ENCODE data around the gene TMEM250.

Gene TMEM250

GRCh38 chr9:136083558-136084062, 35.1 kb downstream of the TMEM250 start:
- in situ Hi-C loops (cut with HindIII; ENCODE audit: low pct_unique_long_range_greater_than_20kb, low sequenced_read_pairs), result no loop called here
- no peak for DNase-seq (ENCODE audit: low read depth in 1 of 2, low spot score in 1 of 2)
- TF ChIP-seq JUND (IDR thresholded peaks at IDR 0.05; ENCODE audit: low read depth), result no peak

- no peak for DNase-seq (ENCODE audit: low read depth in 1 of 2, low spot score in 1 of 2)
- TF ChIP-seq JUND (IDR thresholded peaks at IDR 0.05; ENCODE audit: low read depth), result no peak
- in situ Hi-C loops (cut with HindIII; ENCODE audit: low pct_unique_long_range_greater_than_20kb, low sequenced_read_pairs), result no loop called here
These were observed 35.9 kb downstream of the TMEM250 start for GRCh38 chr9:136082496-136083361.

- no peak for TF ChIP-seq JUND (IDR thresholded peaks at IDR 0.05; ENCODE audit: low read depth)
- in situ Hi-C loops (cut with HindIII; ENCODE audit: low pct_unique_long_range_greater_than_20kb, low sequenced_read_pairs), result no loop called here
These were observed 36.7 kb downstream of the TMEM250 start for GRCh38 chr9:136081826-136082495.

GRCh38 chr9:136081113-136081825, 37.4 kb downstream of the TMEM250 start:
- no peak for TF ChIP-seq JUND (IDR thresholded peaks at IDR 0.05; ENCODE audit: low read depth)
- DNase-seq (ENCODE audit: low read depth in 1 of 2, low spot score in 1 of 2), result no peak
- in situ Hi-C loops (cut with HindIII; ENCODE audit: low pct_unique_long_range_greater_than_20kb, low sequenced_read_pairs), result no loop called here

More at GRCh38 chr9:136081826-136082495, 36.7 kb downstream of the TMEM250 start:
- DNase-seq (ENCODE audit: low read depth in 1 of 2, low spot score in 1 of 2), result no peak

- in situ Hi-C loops (cut with HindIII; ENCODE audit: low pct_unique_long_range_greater_than_20kb, low sequenced_read_pairs), result no loop called here
- no peak for TF ChIP-seq JUND (IDR thresholded peaks at IDR 0.05; ENCODE audit: low read depth)
- no peak for DNase-seq (ENCODE audit: low read depth in 1 of 2, low spot score in 1 of 2)
These were observed 38.0 kb downstream of the TMEM250 start for GRCh38 chr9:136080716-136081112.

- in situ Hi-C loops (cut with HindIII; ENCODE audit: low pct_unique_long_range_greater_than_20kb, low sequenced_read_pairs), result no loop called here
- TF ChIP-seq JUND (IDR thresholded peaks at IDR 0.05; ENCODE audit: low read depth), result no peak
- no peak for DNase-seq (ENCODE audit: low read depth in 1 of 2, low spot score in 1 of 2)
These were observed 38.8 kb downstream of the TMEM250 start for GRCh38 chr9:136079916-136080246.

GRCh38 chr9:136079211-136079915, 39.3 kb downstream of the TMEM250 start:
- in situ Hi-C loops (cut with HindIII; ENCODE audit: low pct_unique_long_range_greater_than_20kb, low sequenced_read_pairs), result no loop called here
- no peak for DNase-seq (ENCODE audit: low read depth in 1 of 2, low spot score in 1 of 2)
- no peak for TF ChIP-seq JUND (IDR thresholded peaks at IDR 0.05; ENCODE audit: low read depth)

- in situ Hi-C loops (cut with HindIII; ENCODE audit: low pct_unique_long_range_greater_than_20kb, low sequenced_read_pairs), result no loop called here
- no peak for DNase-seq (ENCODE audit: low read depth in 1 of 2, low spot score in 1 of 2)
- TF ChIP-seq JUND (IDR thresholded peaks at IDR 0.05; ENCODE audit: low read depth), result no peak
These were observed 40.1 kb downstream of the TMEM250 start for GRCh38 chr9:136078498-136079011.

- DNase-seq (ENCODE audit: low read depth in 1 of 2, low spot score in 1 of 2), result no peak
- in situ Hi-C loops (cut with HindIII; ENCODE audit: low pct_unique_long_range_greater_than_20kb, low sequenced_read_pairs), result no loop called here
- no peak for TF ChIP-seq JUND (IDR thresholded peaks at IDR 0.05; ENCODE audit: low read depth)
These were observed 40.7 kb downstream of the TMEM250 start for GRCh38 chr9:136078024-136078423.

GRCh38 chr9:136077491-136077890, 41.2 kb downstream of the TMEM250 start:
- in situ Hi-C loops (cut with HindIII; ENCODE audit: low pct_unique_long_range_greater_than_20kb, low sequenced_read_pairs), result no loop called here
- no peak for TF ChIP-seq JUND (IDR thresholded peaks at IDR 0.05; ENCODE audit: low read depth)
- no peak for DNase-seq (ENCODE audit: low read depth in 1 of 2, low spot score in 1 of 2)

GRCh38 chr9:136075881-136076678, 42.6 kb downstream of the TMEM250 start:
- DNase-seq (ENCODE audit: low read depth in 1 of 2, low spot score in 1 of 2), result no peak
- TF ChIP-seq JUND (IDR thresholded peaks at IDR 0.05; ENCODE audit: low read depth), result no peak
- in situ Hi-C loops (cut with HindIII; ENCODE audit: low pct_unique_long_range_greater_than_20kb, low sequenced_read_pairs), result no loop called here
